Activated T-cell treated with anti-CD3 and anti-CD28 coated beads, Interleukin-2, amount 50 U/mL, for 24 hours (primary cell): ENCODE data around the gene DHRS9.
A peak's percentile ranks its signal among the peaks of the same experiment; 100 is the strongest.

Source experiments
- DNase-seq: peaks from one replicate; pipeline ENCODE4 v3.0.0-alpha.2; 2020
- H3K27ac Mint-ChIP-seq: 2 replicates; pipeline ENCODE4 v1.8.0; 2020; ENCODE audit warnings: mild to moderate bottlenecking, mixed read lengths
- H3K27me3 Mint-ChIP-seq: 2 replicates; pipeline ENCODE4 v1.8.0; 2020; ENCODE audit warnings: mixed read lengths
- H3K36me3 Mint-ChIP-seq: 2 replicates; pipeline ENCODE4 v1.8.0; 2020; ENCODE audit warnings: low read depth, mixed read lengths
- H3K4me1 Mint-ChIP-seq: 2 replicates; pipeline ENCODE4 v1.8.0; 2020; ENCODE audit warnings: low read depth, mixed read lengths
- H3K4me3 Mint-ChIP-seq: 2 replicates; pipeline ENCODE4 v1.8.0; 2020; ENCODE audit warnings: mild to moderate bottlenecking, moderate library complexity, mixed read lengths
- H3K9me3 Mint-ChIP-seq: 2 replicates; pipeline ENCODE4 v1.8.0; 2020; ENCODE audit warnings: mixed read lengths

Gene DHRS9

GRCh38 chr2:169105476-169105875 lies 36.1 kb downstream of the DHRS9 start:
- Mint-ChIP-seq H3K4me3 (no peak overlapping the region), H3K27me3 (no peaks in the 10 kb centered on the region), H3K9me3 (peaks cover 2% of the 10 kb centered on the region), H3K4me1 (peaks cover 56% of the 10 kb centered on the region), H3K27ac (peak overlapping the region; percentile 47), H3K36me3 (no peaks in the 10 kb centered on the region)
- DNase-seq, result no peak

GRCh38 chr2:169106134-169106533 lies 36.8 kb downstream of the DHRS9 start:
- peaks cover 56% of the 10 kb centered on the region for H3K4me1 Mint-ChIP-seq
- H3K4me3 Mint-ChIP-seq, result no peak overlapping the region
- H3K27me3 Mint-ChIP-seq, result no peaks in the 10 kb centered on the region

GRCh38 chr2:169106563-169107545 lies 37.5 kb downstream of the DHRS9 start:
- no peak for DNase-seq
- Mint-ChIP-seq H3K4me3 (no peak overlapping the region), H3K27me3 (no peaks in the 10 kb centered on the region), H3K27ac (no peak overlapping the region), H3K9me3 (peaks cover 2% of the 10 kb centered on the region), H3K4me1 (peaks cover 56% of the 10 kb centered on the region), H3K36me3 (no peaks in the 10 kb centered on the region)

More at GRCh38 chr2:169106134-169106533, 36.8 kb downstream of the DHRS9 start:
- no peaks in the 10 kb centered on the region for H3K36me3 Mint-ChIP-seq
- peaks cover 2% of the 10 kb centered on the region for H3K9me3 Mint-ChIP-seq
- DNase-seq, result no peak
- no peak overlapping the region for H3K27ac Mint-ChIP-seq

GRCh38 chr2:169107645-169108044 lies 38.3 kb downstream of the DHRS9 start:
- DNase-seq, result no peak
- Mint-ChIP-seq H3K27me3 (no peaks in the 10 kb centered on the region), H3K36me3 (no peaks in the 10 kb centered on the region), H3K27ac (peak overlapping the region; percentile 58), H3K4me3 (no peak overlapping the region), H3K4me1 (peaks cover 56% of the 10 kb centered on the region), H3K9me3 (peaks cover 2% of the 10 kb centered on the region)

GRCh38 chr2:169108099-169108884 lies 38.9 kb downstream of the DHRS9 start:
- H3K27ac Mint-ChIP-seq, result peak overlapping the region; percentile 58
- no peaks in the 10 kb centered on the region for H3K36me3 Mint-ChIP-seq
- peaks cover 2% of the 10 kb centered on the region for H3K9me3 Mint-ChIP-seq
- no peaks in the 10 kb centered on the region for H3K27me3 Mint-ChIP-seq
- no peak for DNase-seq
- H3K4me3 Mint-ChIP-seq, result no peak overlapping the region
- peaks cover 56% of the 10 kb centered on the region for H3K4me1 Mint-ChIP-seq

GRCh38 chr2:169109502-169110409 lies 40.4 kb downstream of the DHRS9 start:
- DNase-seq, result peak; percentile 80
- Mint-ChIP-seq H3K27ac (no peak overlapping the region), H3K4me3 (no peak overlapping the region), H3K27me3 (no peaks in the 10 kb centered on the region), H3K4me1 (peaks cover 50% of the 10 kb centered on the region), H3K9me3 (peaks cover 2% of the 10 kb centered on the region), H3K36me3 (no peaks in the 10 kb centered on the region)

GRCh38 chr2:169110419-169110818 lies 41.1 kb downstream of the DHRS9 start:
- H3K27me3 Mint-ChIP-seq, result no peaks in the 10 kb centered on the region
- H3K4me3 Mint-ChIP-seq, result no peak overlapping the region
- H3K4me1 Mint-ChIP-seq, result peaks cover 45% of the 10 kb centered on the region
- no peak overlapping the region for H3K27ac Mint-ChIP-seq
- H3K9me3 Mint-ChIP-seq, result peaks cover 2% of the 10 kb centered on the region
- no peak for DNase-seq
- no peaks in the 10 kb centered on the region for H3K36me3 Mint-ChIP-seq

GRCh38 chr2:169110916-169111315 lies 41.6 kb downstream of the DHRS9 start:
- Mint-ChIP-seq H3K4me1 (peaks cover 40% of the 10 kb centered on the region), H3K4me3 (no peak overlapping the region), H3K36me3 (no peaks in the 10 kb centered on the region), H3K27ac (no peak overlapping the region), H3K9me3 (no peaks in the 10 kb centered on the region), H3K27me3 (no peaks in the 10 kb centered on the region)
- DNase-seq, result no peak

- peaks cover 25% of the 10 kb centered on the region for H3K4me1 Mint-ChIP-seq
- H3K36me3 Mint-ChIP-seq, result no peaks in the 10 kb centered on the region
- no peak for DNase-seq
- H3K9me3 Mint-ChIP-seq, result no peaks in the 10 kb centered on the region
- no peak overlapping the region for H3K4me3 Mint-ChIP-seq
- no peak overlapping the region for H3K27ac Mint-ChIP-seq
- peaks cover 2% of the 10 kb centered on the region for H3K27me3 Mint-ChIP-seq
Observed at GRCh38 chr2:169112841-169113240, 43.5 kb downstream of the DHRS9 start.

- Mint-ChIP-seq H3K36me3 (no peaks in the 10 kb centered on the region), H3K4me3 (no peak overlapping the region), H3K27me3 (peaks cover 6% of the 10 kb centered on the region), H3K27ac (no peak overlapping the region), H3K9me3 (no peaks in the 10 kb centered on the region), H3K4me1 (peaks cover 13% of the 10 kb centered on the region)
- no peak for DNase-seq
Observed at GRCh38 chr2:169114056-169114455, 44.7 kb downstream of the DHRS9 start.

GRCh38 chr2:169116327-169116726 lies 47.0 kb downstream of the DHRS9 start:
- Mint-ChIP-seq H3K27ac (no peak overlapping the region), H3K9me3 (no peaks in the 10 kb centered on the region), H3K4me1 (peaks cover 4% of the 10 kb centered on the region), H3K4me3 (no peak overlapping the region), H3K36me3 (no peaks in the 10 kb centered on the region), H3K27me3 (peaks cover 6% of the 10 kb centered on the region)
- no peak for DNase-seq

- H3K4me1 Mint-ChIP-seq, result peaks cover 4% of the 10 kb centered on the region
- H3K36me3 Mint-ChIP-seq, result no peaks in the 10 kb centered on the region
- no peak overlapping the region for H3K27ac Mint-ChIP-seq
- H3K27me3 Mint-ChIP-seq, result peaks cover 10% of the 10 kb centered on the region
- no peak for DNase-seq
- H3K4me3 Mint-ChIP-seq, result no peak overlapping the region
- no peaks in the 10 kb centered on the region for H3K9me3 Mint-ChIP-seq
Observed at GRCh38 chr2:169116993-169117392, 47.6 kb downstream of the DHRS9 start.

GRCh38 chr2:169118060-169118459 lies 48.7 kb downstream of the DHRS9 start:
- H3K9me3 Mint-ChIP-seq, result no peaks in the 10 kb centered on the region
- H3K27me3 Mint-ChIP-seq, result peaks cover 10% of the 10 kb centered on the region
- no peak for DNase-seq
- peaks cover 4% of the 10 kb centered on the region for H3K4me1 Mint-ChIP-seq
- H3K27ac Mint-ChIP-seq, result no peak overlapping the region
- no peak overlapping the region for H3K4me3 Mint-ChIP-seq
- no peaks in the 10 kb centered on the region for H3K36me3 Mint-ChIP-seq
